ENCODE results near the gene ATP8B2.

ATP8B2 gene

GRCh38 chr1:154324241-154324640 lies 1.1 kb upstream of the ATP8B2 start:
- in situ Hi-C loops (cut with HindIII; ENCODE audit: low sequenced_read_pairs), result no loop called here

GRCh38 chr1:154325583-154326545 lies 539 bp downstream of the ATP8B2 start:
- in situ Hi-C loops (cut with HindIII; ENCODE audit: low sequenced_read_pairs), result no loop called here

DNA sequence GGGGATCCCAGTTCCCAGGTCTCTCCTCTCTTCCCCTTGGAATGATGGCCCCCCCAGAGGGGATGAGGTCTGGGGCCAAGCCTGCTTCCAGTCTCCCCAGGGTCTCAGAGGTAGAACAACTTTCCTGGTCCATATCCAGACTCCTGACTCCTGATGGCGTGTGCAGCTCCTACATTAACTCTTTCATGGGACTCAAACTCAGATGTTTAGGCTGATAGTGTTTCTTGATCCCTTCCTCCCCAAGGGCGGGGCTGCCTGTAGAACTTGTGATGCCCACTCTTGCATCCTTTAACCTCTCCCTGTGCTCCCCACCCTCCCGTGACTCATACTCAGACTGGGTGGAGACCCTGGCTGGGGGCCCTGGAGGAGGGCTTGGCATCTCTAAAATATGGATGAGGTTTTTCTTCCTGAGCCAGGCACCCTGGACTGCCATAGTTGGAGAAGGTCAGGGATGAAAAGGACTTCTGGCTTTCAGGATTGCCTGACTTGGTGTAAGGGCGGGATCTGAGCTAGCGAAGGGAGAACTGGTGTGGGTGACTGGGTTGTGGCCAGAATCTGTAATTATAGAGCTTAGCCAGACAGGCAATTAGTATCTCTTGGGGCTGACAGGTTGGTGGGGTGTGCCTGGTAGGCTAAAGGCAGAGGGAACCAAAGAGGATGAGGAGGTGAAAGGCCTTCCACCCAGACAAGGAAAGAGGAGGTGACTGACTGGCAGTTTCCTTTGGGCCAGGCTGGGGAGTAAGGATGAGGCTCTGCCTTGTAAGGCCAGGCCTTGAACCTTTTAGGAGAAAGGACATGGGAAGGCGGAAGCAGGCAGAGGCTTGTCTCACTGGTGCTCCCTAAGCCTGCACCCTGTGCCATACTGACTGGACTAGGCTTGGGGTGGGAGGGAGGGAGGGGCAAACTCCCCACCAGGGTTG lies 1.5 kb downstream of the ATP8B2 start:
- in situ Hi-C loops (cut with HindIII; ENCODE audit: low sequenced_read_pairs), result no loop called here

GRCh38 chr1:154327466-154328317 lies 2.4 kb downstream of the ATP8B2 start:
- in situ Hi-C loops (cut with HindIII; ENCODE audit: low sequenced_read_pairs), result no loop called here

GRCh38 chr1:154328318-154329151 lies 3.2 kb downstream of the ATP8B2 start:
- in situ Hi-C loops (cut with HindIII; ENCODE audit: low sequenced_read_pairs), result no loop called here

GRCh38 chr1:154329152-154329521 lies 3.8 kb downstream of the ATP8B2 start:
- in situ Hi-C loops (cut with HindIII; ENCODE audit: low sequenced_read_pairs), result no loop called here

- in situ Hi-C loops (cut with HindIII; ENCODE audit: low sequenced_read_pairs), result no loop called here
Observed at GRCh38 chr1:154329551-154330131, 4.3 kb downstream of the ATP8B2 start.

- in situ Hi-C loops (cut with HindIII; ENCODE audit: low sequenced_read_pairs), result no loop called here
Observed at GRCh38 chr1:154330669-154331068, 5.3 kb downstream of the ATP8B2 start.

DNA sequence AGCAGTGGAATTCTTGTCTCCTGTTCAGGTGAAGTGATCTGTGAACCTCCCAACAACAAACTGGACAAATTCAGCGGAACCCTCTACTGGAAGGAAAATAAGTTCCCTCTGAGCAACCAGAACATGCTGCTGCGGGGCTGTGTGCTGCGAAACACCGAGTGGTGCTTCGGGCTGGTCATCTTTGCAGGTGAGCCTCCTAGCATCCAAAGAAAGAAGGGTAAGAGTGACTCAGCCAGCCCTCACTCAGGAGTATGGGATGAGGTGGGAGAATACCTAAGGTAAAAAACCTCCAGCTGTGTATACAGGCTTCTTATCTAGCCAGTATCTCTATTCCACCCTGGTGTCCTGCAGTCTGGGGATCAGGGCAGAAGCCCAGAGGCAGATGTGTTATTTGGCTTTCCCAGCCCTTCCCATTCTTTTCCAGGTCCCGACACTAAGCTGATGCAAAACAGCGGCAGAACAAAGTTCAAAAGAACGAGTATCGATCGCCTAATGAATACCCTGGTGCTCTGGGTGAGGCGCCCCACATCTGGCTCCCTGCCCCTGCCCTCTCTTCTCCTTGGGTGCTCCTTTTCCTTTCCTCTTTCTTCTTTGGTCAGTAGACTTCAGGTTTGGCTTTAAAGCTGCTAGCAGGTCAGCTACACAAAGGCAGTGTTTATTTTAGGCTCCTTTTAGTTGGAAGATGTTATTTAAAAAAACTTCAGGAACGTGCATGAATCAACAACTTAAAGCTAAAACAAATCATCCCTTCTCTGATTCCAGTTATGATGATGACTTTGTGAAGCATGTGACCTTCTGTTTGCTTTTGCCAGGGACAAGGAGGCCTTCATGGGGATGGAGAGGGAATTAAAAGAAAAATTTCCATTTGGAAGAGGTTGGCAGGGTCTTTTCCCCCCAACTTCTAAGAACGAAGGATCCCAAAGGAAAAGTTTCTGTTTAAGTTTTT lies 9.0 kb downstream of the ATP8B2 start:
- in situ Hi-C loops (cut with HindIII; ENCODE audit: low sequenced_read_pairs), result no loop called here

- in situ Hi-C loops (cut with HindIII; ENCODE audit: low sequenced_read_pairs), result no loop called here
Observed at GRCh38 chr1:154335025-154335714, 9.8 kb downstream of the ATP8B2 start.

DNA sequence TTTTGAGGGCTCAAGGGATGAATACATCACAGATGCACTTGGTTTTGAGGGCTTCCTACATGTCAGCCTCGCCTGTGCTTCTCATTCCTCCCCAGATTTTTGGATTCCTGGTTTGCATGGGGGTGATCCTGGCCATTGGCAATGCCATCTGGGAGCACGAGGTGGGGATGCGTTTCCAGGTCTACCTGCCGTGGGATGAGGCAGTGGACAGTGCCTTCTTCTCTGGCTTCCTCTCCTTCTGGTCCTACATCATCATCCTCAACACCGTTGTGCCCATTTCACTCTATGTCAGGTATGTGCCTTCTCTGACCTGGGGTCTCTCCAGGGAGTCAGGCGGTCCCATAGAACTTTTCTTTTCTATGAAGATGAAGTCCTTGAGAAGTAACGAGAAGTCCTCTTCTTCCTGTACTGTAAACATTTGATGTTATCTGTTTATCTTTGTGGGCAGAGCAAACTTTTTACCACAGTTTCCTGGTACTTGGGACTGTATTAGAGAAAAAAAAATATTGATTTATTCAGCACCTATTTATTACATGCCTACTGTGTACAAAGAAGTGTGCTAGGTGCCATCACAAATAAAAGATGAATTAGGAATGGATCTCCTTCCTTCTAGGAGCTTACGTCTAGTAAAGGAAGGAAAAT lies 12.0 kb downstream of the ATP8B2 start:
- in situ Hi-C loops (cut with HindIII; ENCODE audit: low sequenced_read_pairs), result no loop called here

GRCh38 chr1:154338875-154339274 lies 13.6 kb downstream of the ATP8B2 start:
- in situ Hi-C loops (cut with HindIII; ENCODE audit: low sequenced_read_pairs), result no loop called here

GRCh38 chr1:154341366-154341765 lies 16.0 kb downstream of the ATP8B2 start:
- in situ Hi-C loops (cut with HindIII; ENCODE audit: low sequenced_read_pairs), result loop anchor here (5.0 kb wide), 1 partner anchor 61 kb away; no protein-coding TSS in a partner anchor

DNA sequence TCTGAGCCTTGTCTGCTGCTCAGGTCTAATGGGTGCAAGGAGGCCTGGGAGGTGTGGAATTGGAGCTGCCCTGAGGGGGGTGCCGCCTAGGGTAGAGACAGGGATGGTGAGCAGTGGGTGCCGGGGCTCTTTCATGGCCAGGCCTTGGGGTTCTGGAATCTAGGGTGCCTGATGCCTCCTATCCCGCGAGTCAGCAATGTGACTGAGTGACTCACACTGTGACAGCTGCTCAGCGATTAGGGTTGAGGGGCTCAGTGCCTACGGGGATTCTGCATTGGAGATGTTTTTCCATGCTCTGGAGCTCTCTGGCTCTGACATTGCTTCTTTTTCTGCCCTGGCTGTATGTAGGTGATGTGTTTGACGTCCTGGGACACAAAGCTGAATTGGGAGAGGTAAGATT lies 16.8 kb downstream of the ATP8B2 start:
- in situ Hi-C loops (cut with HindIII; ENCODE audit: low sequenced_read_pairs), result loop anchor here (5.0 kb wide), 1 partner anchor 60 kb away; no protein-coding TSS in a partner anchor

GRCh38 chr1:154342836-154343472 lies 17.6 kb downstream of the ATP8B2 start:
- in situ Hi-C loops (cut with HindIII; ENCODE audit: low sequenced_read_pairs), result loop anchor here (5.0 kb wide), 1 partner anchor 59 kb away; no protein-coding TSS in a partner anchor
